ENCODE results near the gene TARM1.

The TARM1 gene

DNA sequence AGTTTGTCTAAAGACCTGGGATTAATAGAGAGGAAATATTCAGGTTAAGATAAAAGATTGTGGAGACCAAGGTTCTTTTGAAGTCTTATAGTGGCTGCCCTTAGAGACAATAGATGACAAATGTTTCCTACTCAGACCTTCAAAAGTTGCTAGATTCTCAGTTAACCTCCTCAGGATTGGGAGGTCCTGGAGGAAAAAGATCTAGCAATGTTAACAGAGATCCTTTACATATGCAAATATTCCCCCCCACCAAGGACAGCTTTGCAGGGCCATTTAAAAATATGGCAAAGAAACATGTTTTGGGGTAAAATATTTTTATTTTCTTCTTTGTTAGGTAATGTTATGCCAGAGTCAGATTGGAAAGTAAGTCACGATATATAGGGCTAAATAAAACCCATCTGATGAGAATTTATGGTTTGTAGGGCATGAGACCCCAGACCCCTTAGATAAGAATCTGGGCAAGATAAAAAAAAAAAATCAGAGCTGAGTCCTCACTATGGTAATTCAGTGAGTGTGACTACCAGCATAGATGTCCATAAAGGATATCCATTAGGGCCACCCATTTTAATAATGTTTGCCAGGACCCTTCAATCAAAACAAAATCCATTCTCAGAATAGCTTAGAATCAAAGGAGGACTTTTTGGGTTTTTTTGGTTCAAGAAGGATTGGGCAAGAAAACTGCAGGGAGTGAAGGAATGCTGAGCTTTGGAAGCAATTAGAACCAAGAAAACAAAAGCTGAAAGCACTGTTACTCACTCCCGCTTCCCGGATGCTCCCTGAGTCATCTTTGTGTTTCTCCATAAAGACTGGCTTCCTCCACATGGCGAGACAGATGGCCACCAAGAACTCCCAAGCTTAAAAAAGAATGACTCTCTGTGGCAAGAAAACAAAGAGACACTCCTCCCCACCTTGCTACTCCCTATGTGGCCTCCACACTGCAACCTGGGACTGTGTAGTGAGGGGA lies 45.7 kb downstream of the TARM1 start:
- TF ChIP-seq, protein P1, sequence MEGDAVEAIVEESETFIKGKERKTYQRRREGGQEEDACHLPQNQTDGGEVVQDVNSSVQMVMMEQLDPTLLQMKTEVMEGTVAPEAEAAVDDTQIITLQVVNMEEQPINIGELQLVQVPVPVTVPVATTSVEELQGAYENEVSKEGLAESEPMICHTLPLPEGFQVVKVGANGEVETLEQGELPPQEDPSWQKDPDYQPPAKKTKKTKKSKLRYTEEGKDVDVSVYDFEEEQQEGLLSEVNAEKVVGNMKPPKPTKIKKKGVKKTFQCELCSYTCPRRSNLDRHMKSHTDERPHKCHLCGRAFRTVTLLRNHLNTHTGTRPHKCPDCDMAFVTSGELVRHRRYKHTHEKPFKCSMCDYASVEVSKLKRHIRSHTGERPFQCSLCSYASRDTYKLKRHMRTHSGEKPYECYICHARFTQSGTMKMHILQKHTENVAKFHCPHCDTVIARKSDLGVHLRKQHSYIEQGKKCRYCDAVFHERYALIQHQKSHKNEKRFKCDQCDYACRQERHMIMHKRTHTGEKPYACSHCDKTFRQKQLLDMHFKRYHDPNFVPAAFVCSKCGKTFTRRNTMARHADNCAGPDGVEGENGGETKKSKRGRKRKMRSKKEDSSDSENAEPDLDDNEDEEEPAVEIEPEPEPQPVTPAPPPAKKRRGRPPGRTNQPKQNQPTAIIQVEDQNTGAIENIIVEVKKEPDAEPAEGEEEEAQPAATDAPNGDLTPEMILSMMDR (conservative IDR thresholded peaks at IDR 0.05; ENCODE audit: low read depth, low read length): no peak
- no peak overlapping the region for H3K4me3 ChIP-seq (ENCODE audit: low read depth, low read length)
- peak; percentile 75 for DNase-seq (ENCODE audit: low read depth)

DNA sequence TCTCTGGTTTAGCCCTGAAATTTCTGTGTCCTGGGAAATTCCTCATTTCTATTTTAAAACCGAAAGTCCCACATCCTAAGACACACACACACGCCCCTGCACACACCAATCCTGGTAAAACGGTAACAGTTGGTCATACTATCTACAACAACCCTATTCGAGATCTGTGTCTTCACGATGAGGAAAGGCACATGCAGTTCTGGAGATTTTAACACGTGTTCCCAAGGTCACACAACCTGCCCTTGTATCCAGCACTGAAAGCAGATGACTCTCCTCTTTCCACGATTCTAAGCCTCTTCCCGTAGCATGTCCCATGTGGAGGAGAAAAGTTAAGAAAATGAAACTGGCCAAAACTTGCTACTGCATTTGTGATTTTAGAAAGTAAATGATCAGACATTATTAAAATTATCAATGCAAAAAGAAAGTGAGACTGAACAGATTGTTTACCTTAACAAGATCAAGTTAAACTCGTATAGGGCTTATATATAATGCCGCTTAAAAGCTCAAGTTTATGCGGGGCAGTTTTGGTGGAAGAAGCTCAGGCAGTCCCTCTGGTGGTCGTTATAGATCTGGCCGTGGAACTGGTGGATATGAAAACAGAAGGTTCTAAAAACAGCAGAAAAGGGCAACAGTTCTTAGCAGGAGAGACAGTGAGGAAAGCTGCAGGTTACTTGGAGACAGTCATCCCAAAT lies 50.1 kb downstream of the TARM1 start:
- no peak overlapping the region for H3K4me3 ChIP-seq (ENCODE audit: low read depth, low read length)
- TF ChIP-seq, protein P1 (conservative IDR thresholded peaks at IDR 0.05; ENCODE audit: low read depth, low read length): peak; percentile 76
- peak; percentile 52 for DNase-seq (ENCODE audit: low read depth)

DNA sequence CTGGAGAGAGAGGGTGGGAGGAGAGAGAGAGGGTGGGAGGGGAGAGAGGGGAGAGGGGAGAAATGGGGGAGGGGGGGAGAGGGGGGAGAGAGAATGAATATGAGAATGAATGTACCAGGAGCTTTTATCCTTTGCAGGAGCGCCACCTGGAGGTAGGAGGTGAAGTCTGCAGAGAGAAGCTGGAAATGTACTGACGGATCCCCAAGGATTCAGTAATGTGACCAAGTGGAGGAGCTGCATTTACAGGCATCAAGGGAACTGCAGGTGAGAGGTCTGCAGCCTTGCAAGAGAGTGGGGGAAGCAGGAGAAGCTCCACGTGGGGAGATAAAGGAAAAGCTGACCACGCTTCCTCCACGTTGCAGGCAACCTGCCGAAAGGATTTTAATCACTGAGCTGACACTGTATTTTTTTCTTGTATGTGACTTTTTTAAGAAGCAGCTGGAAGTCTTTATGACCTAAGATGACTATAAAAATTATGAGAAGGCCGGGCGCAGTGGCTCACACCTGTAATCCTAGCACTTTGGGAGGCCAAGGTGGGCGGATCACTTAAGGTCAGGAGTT lies 51.2 kb downstream of the TARM1 start:
- peak; percentile 77 for DNase-seq (ENCODE audit: low read depth)
- TF ChIP-seq, protein P1 (conservative IDR thresholded peaks at IDR 0.05; ENCODE audit: low read depth, low read length): peak; percentile 81
- H3K4me3 ChIP-seq (ENCODE audit: low read depth, low read length): no peak overlapping the region

DNA sequence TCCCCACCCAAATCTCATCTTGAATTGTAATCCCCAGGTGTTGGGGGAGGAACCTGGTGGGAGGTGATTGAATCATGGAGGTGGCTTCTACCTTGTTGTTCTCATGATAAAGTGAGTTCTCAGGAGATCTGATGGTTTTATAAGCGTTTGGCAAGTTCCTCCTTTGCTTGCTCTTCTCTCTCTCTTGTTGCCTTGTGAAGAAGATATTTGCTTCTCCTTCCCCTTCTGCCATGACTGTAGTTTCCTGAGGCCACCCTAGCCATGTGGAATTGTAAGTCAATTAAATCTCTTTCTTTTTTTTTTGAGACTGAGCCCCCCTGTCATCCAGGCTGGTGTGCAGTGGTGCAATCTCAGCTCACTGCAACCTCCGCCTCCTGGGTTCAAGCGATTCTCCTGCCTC lies 51.9 kb downstream of the TARM1 start:
- TF ChIP-seq, protein P1 (conservative IDR thresholded peaks at IDR 0.05; ENCODE audit: low read depth, low read length): no peak
- H3K4me3 ChIP-seq (ENCODE audit: low read depth, low read length): no peak overlapping the region
- no peak for DNase-seq (ENCODE audit: low read depth)

DNA sequence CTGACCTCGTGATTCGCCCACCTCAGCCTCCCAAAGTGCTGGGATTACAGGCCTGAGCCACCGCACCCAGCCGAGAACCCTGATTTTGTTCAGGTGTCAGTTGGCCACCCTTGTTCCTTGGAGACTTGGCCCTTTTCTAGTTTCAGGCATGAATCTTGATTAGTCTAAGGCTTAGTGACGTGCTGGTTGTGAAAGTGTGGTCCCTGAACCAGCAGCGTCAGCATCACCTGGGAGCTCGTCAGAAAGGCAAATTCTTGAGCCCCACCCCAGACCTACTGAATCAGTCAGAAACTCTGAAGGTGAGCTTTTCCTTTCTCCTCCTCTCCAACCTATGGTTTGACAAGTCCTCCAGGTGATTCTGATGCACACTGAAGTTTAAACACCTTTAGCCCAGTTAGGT lies 54.5 kb downstream of the TARM1 start:
- no peak overlapping the region for H3K4me3 ChIP-seq (ENCODE audit: low read depth, low read length)
- DNase-seq (ENCODE audit: low read depth): no peak
- TF ChIP-seq, protein P1 (conservative IDR thresholded peaks at IDR 0.05; ENCODE audit: low read depth, low read length): no peak

DNA sequence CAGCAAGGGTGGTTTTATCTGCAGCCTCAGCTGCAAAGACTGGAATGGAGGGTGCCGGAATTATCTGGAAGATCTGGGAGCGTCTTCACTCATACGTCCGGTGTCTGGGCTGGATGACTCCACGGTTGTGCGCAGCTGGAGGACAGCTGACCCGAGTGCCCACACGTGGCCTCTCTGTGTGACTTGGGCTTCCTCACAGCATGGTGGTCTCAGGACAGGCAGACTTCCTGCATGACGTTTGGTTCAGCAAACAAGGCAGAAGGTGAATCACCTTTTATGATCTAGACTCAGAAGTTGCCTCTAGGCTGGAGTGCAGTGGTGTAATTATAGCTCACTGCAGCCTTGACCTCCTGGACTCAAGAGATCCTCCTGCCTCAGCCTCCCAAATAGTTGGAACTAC lies 56.5 kb downstream of the TARM1 start:
- DNase-seq (ENCODE audit: low read depth): no peak
- H3K4me3 ChIP-seq (ENCODE audit: low read depth, low read length): no peak overlapping the region
- TF ChIP-seq, protein P1 (conservative IDR thresholded peaks at IDR 0.05; ENCODE audit: low read depth, low read length): no peak
